Astrocyte (in vitro differentiated cells and primary cell): ENCODE data around the gene MAN2A1.

Source experiments
- EZH2 ChIP-seq: IDR thresholded peaks from 2 replicates; pipeline ENCODE4 v1.6.1; 2012; ENCODE audit warnings: mild to moderate bottlenecking, low read length, inconsistent platforms; ENCODE audit not compliant: insufficient read depth
- TF ChIP-seq, protein P1 (sequence below): IDR thresholded peaks from 2 replicates; pipeline ENCODE4 v1.5.1; 2011; ENCODE audit warnings: low read depth, mild to moderate bottlenecking, inconsistent platforms, low read length, moderate library complexity; ENCODE audit not compliant: insufficient read depth

DNA sequence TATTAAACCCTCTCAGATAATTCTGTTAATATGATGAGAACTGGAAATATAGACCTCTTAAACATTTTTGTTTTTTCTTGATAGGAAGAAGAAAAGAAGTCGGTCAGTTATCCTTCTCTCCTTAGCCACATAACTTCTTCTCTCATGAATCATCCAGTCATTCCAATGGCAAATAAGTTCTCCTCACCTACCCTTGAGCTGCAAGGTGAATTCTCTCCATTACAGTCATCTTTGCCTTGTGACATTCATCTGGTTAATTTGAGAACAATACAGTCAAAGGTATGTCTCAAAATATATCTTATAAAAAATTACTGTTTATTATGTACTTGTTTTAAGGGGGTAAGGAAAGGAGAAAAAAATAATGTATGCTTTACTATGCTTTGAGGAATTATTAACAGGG is 165.3 kb downstream of the MAN2A1 start:
- TF ChIP-seq, protein P1, sequence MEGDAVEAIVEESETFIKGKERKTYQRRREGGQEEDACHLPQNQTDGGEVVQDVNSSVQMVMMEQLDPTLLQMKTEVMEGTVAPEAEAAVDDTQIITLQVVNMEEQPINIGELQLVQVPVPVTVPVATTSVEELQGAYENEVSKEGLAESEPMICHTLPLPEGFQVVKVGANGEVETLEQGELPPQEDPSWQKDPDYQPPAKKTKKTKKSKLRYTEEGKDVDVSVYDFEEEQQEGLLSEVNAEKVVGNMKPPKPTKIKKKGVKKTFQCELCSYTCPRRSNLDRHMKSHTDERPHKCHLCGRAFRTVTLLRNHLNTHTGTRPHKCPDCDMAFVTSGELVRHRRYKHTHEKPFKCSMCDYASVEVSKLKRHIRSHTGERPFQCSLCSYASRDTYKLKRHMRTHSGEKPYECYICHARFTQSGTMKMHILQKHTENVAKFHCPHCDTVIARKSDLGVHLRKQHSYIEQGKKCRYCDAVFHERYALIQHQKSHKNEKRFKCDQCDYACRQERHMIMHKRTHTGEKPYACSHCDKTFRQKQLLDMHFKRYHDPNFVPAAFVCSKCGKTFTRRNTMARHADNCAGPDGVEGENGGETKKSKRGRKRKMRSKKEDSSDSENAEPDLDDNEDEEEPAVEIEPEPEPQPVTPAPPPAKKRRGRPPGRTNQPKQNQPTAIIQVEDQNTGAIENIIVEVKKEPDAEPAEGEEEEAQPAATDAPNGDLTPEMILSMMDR, result no peak
- no peak for TF ChIP-seq EZH2
